ENCODE data around the gene SLC6A12.

Gene SLC6A12

GRCh38 chr12:145369-145960 lies 68.5 kb downstream of the SLC6A12 start:
- in situ Hi-C loops (cut with MboI; ENCODE audit: low sequenced_read_pairs), result no loop called here

DNA sequence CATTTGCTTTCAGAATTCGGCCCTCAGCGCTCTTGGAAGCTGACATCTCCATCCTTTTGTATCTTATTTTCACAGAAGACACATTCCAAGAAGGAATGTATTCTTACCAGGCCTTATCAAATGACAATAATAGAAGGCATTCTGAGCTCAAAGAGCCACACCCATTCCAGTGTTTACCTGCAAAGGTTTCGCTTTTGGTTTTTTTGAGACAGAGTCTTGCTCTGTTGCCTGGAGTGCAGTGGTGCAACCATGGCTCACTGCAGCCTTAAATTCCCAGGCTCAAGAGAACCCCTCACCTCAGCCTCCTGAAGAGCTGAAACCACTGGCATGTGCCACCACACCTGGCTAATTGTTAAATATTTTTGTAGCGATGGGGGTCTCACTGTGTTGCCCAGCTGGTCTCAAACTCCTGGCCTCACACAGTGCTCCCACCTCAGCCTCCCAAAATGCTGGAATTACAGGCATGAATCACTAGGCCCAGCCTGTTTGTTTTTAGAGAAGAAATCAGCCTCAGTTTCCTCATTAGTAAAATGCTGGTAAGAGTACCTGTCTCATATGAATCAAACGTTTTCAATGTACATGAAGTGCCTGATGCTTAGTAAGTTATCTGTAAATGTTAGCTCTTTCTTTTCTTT lies 69.2 kb downstream of the SLC6A12 start:
- in situ Hi-C loops (cut with MboI; ENCODE audit: low sequenced_read_pairs), result no loop called here

DNA sequence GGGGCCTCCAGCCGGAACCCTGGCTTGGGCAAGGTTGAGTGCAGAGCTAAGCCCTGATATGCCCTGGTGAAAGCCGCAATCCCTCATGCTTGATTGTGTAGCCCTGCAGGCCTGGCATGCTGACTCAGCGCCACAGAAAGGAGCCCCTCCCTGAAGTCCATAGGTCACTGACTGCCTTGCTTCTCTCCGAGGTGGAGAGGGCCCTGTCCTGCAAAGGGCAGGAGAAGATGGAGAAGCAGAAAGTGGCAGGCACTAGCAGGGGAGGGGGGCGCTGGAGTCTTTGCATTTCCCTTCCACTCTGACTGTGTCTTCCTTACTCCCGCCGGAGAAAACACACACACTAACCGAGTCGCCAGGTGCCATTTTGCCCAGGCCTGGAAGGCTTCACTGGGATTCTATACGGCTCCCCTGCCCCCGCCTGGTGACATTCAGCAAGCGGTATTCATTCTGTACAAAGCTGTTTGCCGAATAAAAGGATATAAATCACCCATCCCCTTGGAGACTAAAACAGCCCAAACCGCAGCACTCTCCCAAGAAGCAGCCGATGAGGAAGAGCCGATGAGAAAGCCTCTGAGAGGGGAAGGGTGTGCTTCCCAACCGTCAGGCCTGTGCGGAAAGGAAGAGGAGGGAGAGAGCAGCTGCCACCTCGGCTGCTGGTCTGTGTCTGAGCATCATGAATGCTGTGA lies 69.8 kb downstream of the SLC6A12 start:
- in situ Hi-C loops (cut with MboI; ENCODE audit: low sequenced_read_pairs), result no loop called here

DNA sequence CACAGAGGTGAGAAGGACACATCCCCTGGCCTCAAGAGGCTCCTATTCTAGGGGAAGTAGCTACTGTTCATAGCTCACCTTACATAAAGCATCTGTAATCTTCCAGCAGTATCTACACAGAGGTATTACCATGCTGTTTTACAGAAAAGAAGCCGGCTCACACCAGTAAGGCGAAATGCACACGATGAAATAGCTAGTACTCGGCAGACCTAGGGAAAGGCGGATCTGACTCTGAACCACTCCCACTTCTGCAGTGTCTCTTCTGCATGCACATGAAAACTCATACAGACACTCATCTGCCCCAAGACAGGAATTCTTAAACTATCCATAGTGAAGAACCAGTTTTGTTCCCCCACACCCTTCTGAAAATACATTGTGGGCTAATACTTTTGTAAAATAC lies 73.8 kb downstream of the SLC6A12 start:
- in situ Hi-C loops (cut with MboI; ENCODE audit: low sequenced_read_pairs), result no loop called here

All from hTERT RPE-1 (cell line).